ENCODE data around the gene JAM2. TPM values are rescaled to one million over a fixed set of nuclear protein-coding genes. Genes with fewer than 3 reads are reported as not detected.
"Not testable (repeated sequence)": the region's sequence is repeated elsewhere in the genome, so short reads cannot be mapped to it uniquely, and the experiment has no call there.

Gene JAM2
- total RNA-seq, 1 donor from 2014 or later = 35.9 TPM

- DNase-seq (ENCODE audit: low spot score) = no peak
Measured at GRCh38 chr21:25643486-25643885, 4.4 kb downstream of the JAM2 start.

GRCh38 chr21:25646474-25646873 is 7.4 kb downstream of the JAM2 start:
- peak; percentile 39 for DNase-seq (ENCODE audit: low spot score)

GRCh38 chr21:25647647-25648046 is 8.6 kb downstream of the JAM2 start:
- no peak for DNase-seq (ENCODE audit: low spot score)

DNA sequence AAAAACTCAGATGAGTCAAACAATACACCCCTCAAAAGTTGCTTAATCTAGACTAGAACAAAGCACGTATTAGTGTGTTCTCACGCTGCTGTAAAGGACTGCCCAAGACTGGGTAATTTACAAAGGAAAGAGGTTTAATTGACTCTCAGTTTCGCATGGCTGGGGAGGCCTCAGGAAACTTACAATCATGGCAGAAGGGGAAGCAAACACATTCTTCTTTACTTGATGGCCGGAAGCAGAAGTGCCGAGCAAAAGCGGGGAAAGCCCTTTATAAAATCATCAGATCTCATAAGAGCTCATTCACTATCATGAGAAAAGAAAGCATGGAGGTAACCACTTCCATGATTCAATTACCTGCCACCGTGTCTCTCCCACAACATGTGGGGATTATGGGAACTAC is 10.1 kb downstream of the JAM2 start:
- no peak for DNase-seq (ENCODE audit: low spot score)

- DNase-seq (ENCODE audit: low spot score) = no peak
Measured at GRCh38 chr21:25656412-25656811, 17.4 kb downstream of the JAM2 start.

DNA sequence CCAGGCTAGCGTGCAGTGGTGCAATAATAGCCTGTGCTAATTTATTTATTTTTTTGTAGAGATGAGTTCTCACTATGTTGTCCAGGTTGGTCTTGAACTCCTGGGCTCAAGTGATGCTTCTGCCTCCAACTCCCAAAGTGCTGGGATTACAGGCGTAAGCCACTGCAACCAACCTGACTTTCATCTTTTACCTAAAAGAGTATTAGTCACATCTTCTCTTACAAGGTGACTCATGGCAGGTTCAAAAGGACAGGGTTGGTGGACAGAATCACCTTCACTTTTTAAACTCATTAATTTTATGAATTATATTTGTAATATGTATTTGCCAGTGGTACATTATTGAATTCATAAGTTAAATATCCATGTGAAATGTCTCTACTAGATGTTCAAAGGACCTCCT is 18.1 kb downstream of the JAM2 start:
- no peak for DNase-seq (ENCODE audit: low spot score)

DNA sequence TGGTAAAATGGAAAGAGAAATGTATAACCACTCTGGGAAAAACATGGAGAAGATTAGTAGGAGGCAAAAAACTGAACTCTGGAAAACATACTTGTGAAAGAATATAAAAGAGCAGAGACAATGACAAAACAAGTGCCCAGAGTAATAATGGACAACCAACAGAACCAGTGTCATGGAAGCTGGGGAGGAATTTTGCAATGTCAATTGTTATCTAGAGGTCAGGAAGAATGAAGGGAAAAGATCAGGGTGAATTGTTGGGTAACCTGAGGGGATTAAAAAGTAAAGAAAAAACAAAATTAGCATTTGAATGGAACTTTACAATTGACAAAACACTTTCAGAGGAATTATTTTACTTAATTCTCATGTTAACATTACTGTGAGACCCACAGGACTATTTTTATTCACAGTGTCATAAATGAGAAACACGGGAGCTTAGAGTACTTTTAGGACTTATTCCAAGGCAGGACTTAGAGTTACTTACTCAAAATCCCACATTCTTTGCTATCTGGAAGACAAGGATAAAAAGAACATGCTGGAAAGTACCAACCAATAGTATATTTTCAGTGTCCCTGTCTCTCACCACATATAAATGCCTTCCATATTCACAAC is 19.5 kb downstream of the JAM2 start:
- DNase-seq (ENCODE audit: low spot score) = peak; percentile 79

GRCh38 chr21:25660233-25660632 is 21.2 kb downstream of the JAM2 start:
- no peak for DNase-seq (ENCODE audit: low spot score)

DNA sequence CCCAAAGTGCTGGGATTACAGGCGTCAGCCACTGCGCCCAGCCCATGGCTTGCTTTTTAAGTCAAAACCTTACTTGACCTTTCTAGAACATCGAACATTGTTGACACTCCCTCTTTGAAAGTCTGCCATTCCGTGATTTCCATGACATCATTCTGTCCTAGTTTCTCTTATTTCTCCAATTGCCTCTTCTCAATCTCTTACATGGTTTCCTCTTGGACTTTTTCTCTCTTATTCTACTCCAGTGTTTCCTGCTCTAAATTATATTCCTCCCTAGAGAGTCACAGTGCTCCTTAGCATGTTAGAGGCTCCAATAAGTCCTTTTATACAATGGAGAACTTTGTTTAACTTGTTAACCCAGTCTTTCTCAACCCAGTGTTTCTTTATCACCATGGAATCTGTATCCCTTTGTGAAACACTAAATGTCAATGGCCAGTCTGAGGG is 25.5 kb downstream of the JAM2 start:
- no peak for DNase-seq (ENCODE audit: low spot score)

GRCh38 chr21:25670726-25671125 is 31.7 kb downstream of the JAM2 start:
- DNase-seq (ENCODE audit: low spot score) = no peak

DNA sequence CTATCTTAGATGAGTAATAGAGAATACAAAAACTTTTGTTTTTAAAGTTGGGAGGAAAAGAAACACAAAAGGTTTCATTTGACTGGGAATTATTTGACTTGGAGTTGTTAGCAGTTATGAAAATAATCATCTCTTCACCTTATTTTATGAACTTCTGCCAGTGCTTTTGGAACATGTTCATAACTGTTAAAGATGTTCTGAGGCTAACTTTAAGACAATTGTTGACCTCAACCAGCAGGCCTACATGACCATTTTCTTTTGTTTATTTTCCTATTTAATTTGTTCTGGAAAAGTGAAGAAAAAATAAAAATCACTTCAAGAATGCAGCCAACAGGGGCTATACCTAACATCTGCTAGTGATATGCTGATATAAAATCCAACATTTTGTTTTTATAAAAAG is 37.4 kb downstream of the JAM2 start:
- no peak for DNase-seq (ENCODE audit: low spot score)

- DNase-seq (ENCODE audit: low spot score) = no peak
Measured at GRCh38 chr21:25682382-25682781, 43.3 kb downstream of the JAM2 start.

- DNase-seq (ENCODE audit: low spot score) = no peak
Measured at GRCh38 chr21:25687787-25688186, 48.7 kb downstream of the JAM2 start.

DNA sequence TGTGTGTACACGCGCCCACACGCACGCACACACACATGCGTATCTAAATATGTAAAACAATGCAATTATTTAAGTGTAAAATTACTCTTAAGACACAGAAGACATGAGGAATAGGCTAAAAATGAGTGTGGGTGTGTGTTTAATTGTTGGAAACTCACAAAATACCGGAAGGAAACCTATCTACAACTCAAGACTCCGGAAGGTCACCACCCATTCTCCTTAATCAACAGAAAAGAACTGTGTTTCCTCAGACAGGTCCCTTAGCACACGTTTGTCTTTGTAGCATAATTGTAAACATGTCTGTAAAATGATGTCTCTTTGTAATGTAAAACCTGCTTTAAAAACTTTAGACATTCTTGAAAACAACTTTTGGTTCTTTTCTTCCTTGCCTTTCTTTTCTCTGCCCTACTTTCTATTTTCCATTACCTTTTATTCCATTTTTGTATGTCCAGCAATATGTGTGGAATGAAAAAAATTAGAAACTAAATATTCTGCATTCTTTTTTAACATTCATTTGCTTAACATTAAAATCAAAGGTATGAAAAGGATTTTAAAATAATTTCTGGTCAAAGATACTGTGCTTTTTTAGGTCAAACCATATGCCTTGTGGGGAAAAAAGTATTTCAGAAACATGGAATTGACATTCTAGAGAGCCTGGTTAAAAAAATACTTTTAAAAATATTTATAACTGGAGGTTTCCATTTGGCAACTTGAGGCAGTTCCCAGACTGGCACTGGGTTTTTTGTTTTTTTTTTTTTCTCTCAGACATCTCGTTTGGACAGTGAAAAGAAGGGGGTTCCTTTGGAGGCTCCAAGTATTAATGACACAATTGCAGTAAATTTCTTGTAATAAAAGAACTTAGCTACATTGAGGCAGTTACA is 49.5 kb downstream of the JAM2 start:
- peak; percentile 23 for DNase-seq (ENCODE audit: low spot score)

DNA sequence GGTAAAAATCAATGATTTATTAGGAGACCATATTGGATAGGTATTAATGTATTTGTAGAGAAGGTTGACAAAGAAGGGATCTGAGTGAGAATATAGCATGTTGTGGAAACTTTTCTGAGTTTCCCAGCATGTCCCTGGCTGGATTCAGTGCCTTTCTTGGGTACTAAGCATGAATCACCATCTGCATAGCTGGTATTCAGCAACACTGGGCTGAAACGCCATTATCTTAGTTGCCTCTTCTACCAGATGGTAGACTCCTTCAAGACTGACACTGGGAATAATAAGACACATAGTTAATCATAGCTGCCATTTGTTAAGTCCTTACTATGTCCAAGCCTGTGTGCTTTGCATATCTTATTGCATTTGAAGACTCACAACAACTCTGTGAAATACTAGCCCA is 50.2 kb downstream of the JAM2 start:
- DNase-seq (ENCODE audit: low spot score) = no peak

DNA sequence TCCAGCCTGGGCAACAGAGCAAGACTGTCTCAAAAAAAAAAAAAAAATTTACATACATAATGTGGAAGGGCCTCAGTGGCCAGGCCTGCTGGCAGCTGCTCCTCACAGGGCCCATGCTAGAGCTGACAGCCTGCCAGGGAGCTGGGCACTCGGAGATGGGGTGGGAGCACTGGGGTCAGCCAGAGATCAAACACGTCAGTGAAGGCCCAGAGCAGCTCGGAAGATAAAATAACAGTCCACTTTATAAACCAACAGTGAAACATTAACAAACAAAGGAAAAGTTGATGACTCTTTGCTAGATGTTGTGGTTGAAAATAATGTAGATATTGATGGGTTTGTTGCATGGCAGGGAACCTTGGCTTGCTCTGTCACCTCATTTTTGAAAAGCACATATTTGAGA is 52.9 kb downstream of the JAM2 start:
- no peak for DNase-seq (ENCODE audit: low spot score)

DNA sequence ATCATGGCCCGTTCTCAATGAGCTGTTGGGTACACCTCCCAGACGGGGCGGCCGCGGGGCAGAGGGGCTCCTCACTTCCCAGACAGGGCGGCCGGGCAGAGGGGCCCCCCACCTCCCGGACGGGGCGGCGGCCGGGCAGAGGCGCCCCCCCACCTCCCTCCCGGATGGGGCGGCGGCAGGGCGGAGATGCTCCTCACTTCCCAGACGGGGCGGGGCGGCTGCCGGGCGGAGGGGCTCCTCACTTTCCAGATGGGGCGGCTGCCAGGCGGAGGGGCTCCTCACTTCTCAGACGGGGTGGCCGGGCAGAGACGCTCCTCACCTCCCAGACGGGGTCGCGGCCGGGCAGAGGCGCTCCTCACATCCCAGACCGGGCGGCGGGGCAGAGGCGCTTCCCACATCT is 56.4 kb downstream of the JAM2 start:
- DNase-seq (ENCODE audit: low spot score) = not testable (repeated sequence)

GRCh38 chr21:25700741-25701140 is 61.7 kb downstream of the JAM2 start:
- DNase-seq (ENCODE audit: low spot score) = peak; percentile 13

DNA sequence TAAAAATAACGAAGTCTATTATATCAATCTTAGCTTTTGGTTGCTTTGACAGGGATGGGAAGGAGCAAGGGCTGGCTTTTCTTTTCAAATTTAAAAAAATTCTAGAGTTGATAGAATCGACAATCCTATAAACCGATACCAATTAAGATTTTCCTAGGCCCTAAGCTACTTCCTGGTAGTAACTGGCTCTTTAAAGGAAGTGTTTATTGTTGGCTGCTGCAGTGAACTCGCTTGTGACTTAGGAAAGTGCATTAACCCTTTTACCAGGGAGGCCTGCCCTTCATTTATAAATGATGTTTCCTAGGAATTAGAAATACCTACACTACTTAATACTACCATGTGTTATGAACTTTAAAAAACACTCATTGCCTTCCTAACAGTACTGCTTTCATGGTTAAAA is 62.5 kb downstream of the JAM2 start:
- DNase-seq (ENCODE audit: low spot score) = no peak

- DNase-seq (ENCODE audit: low spot score) = peak; percentile 50
Measured at GRCh38 chr21:25708467-25709065, 69.5 kb downstream of the JAM2 start.

GRCh38 chr21:25709684-25710265 is 70.7 kb downstream of the JAM2 start:
- no peak for DNase-seq (ENCODE audit: low spot score)

DNA sequence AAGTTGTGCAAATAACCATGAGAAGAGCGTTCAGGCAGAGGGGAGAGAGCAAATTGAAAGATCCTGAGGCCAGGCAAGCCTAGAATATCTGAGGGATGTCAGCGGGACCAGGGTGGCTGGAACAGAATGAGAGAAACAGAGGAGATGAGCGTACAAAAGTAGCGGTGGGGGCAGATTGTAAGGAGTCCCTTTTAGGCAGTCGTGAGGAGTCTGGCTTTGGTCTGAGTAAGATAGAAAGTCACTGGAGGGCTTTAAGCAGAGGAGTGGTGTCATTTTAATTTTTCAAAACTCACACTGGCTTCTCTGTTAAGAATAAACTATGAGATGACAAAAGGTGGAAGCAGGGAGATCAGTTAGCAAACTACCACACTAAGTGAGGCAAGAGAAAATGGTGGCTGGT is 71.5 kb downstream of the JAM2 start:
- no peak for DNase-seq (ENCODE audit: low spot score)

All from umbilical cord (tissue), 2 donors.